Measurements from ENCODE around the gene SEMA3G. TPM values are rescaled to one million over a fixed set of nuclear protein-coding genes. Genes with fewer than 3 reads are reported as not detected.

The SEMA3G gene
- total RNA-seq, result 1 to 10 TPM; 2.4 to 2.6 TPM

- H3K36me3 ChIP-seq, result no peaks in the 10 kb centered on the region
- intact Hi-C loops (cut with DNase I), result loop anchor here (5.0 kb wide), 1 partner anchor 213 kb away; no protein-coding TSS in a partner anchor
- H3K27ac ChIP-seq, result no peak within 1 kb of the TSS
- no peaks in the 10 kb centered on the region for H3K4me1 ChIP-seq
- no peak within 1 kb of the TSS for H3K9ac ChIP-seq (ENCODE audit: low read depth in 2 of 2, low read length in 2 of 2)
- no peaks in the 10 kb centered on the region for H3K9me3 ChIP-seq
- DNase-seq, result peak; percentile 81
- H3K4me3 ChIP-seq, result no peak within 1 kb of the TSS
- no peaks in the 10 kb centered on the region for H3K27me3 ChIP-seq
- TF ChIP-seq, protein P1, sequence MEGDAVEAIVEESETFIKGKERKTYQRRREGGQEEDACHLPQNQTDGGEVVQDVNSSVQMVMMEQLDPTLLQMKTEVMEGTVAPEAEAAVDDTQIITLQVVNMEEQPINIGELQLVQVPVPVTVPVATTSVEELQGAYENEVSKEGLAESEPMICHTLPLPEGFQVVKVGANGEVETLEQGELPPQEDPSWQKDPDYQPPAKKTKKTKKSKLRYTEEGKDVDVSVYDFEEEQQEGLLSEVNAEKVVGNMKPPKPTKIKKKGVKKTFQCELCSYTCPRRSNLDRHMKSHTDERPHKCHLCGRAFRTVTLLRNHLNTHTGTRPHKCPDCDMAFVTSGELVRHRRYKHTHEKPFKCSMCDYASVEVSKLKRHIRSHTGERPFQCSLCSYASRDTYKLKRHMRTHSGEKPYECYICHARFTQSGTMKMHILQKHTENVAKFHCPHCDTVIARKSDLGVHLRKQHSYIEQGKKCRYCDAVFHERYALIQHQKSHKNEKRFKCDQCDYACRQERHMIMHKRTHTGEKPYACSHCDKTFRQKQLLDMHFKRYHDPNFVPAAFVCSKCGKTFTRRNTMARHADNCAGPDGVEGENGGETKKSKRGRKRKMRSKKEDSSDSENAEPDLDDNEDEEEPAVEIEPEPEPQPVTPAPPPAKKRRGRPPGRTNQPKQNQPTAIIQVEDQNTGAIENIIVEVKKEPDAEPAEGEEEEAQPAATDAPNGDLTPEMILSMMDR (IDR thresholded peaks at IDR 0.05), result peak; percentile 60
These were observed at the start of gene SEMA3G for GRCh38 chr3:52444860-52445793. SEMA3G (minus strand) TSS chr3:52445103; CDS start chr3:52445027, 76 bp downstream.

DNA sequence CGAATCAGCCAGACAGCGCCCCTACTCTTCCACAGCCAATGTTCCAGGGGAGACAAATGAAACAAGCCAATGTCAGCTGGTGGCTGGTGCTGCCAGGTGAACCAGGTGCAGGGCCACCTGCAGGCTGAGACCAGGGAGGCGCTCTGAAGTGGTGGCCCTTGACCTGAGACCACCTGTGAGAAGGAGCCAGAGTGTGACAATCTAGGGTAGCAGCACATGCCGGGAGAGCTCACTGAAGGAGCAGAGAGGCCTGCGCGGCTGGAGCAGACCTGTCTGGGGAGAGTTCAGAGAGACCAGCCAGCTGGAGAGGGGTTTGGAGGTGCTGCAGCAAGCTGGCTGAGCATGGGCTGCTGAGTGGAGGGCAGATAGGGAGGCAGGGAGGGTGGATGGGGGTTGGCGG lies 49.5 kb upstream of the SEMA3G start:
- Histone ChIP-seq H3K27me3 (no peaks in the 10 kb centered on the region), H3K9me3 (no peaks in the 10 kb centered on the region), H3K4me3 (no peak overlapping the region), H3K9ac (ENCODE audit: low read depth in 2 of 2, low read length in 2 of 2) (no peak overlapping the region), H3K4me1 (no peaks in the 10 kb centered on the region), H3K36me3 (no peaks in the 10 kb centered on the region), H3K27ac (no peak overlapping the region)
- TF ChIP-seq, protein P1 (IDR thresholded peaks at IDR 0.05), result no peak
- DNase-seq, result no peak
- intact Hi-C loops (cut with DNase I), result no loop called here

- intact Hi-C loops (cut with DNase I), result no loop called here
- Histone ChIP-seq H3K9ac (ENCODE audit: low read depth in 2 of 2, low read length in 2 of 2) (no peak overlapping the region), H3K4me3 (no peak overlapping the region), H3K27ac (no peak overlapping the region), H3K4me1 (no peaks in the 10 kb centered on the region), H3K27me3 (no peaks in the 10 kb centered on the region), H3K9me3 (no peaks in the 10 kb centered on the region), H3K36me3 (no peaks in the 10 kb centered on the region)
- TF ChIP-seq, protein P1 (IDR thresholded peaks at IDR 0.05), result no peak
- no peak for DNase-seq
These were observed 48.5 kb upstream of the SEMA3G start for GRCh38 chr3:52493232-52494017.

DNA sequence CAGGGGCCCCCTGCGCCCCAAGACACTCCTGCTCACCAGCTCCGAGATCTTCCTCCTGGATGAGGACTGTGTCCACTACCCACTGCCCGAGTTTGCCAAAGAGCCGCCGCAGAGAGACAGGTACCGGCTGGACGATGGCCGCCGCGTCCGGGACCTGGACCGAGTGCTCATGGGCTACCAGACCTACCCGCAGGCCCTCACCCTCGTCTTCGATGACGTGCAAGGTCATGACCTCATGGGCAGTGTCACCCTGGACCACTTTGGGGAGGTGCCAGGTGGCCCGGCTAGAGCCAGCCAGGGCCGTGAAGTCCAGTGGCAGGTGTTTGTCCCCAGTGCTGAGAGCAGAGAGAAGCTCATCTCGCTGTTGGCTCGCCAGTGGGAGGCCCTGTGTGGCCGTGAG lies 47.2 kb upstream of the SEMA3G start:
- DNase-seq, result no peak
- intact Hi-C loops (cut with DNase I), result no loop called here

More for the DNA sequence above, 47.2 kb upstream of the SEMA3G start:
- Histone ChIP-seq H3K27ac (no peak overlapping the region), H3K27me3 (no peaks in the 10 kb centered on the region), H3K9ac (ENCODE audit: low read depth in 2 of 2, low read length in 2 of 2) (no peak overlapping the region), H3K4me3 (no peak overlapping the region), H3K36me3 (no peaks in the 10 kb centered on the region), H3K4me1 (no peaks in the 10 kb centered on the region), H3K9me3 (no peaks in the 10 kb centered on the region)
- TF ChIP-seq, protein P1 (IDR thresholded peaks at IDR 0.05), result no peak
